ENCODE results near the gene PELI1.

DNA sequence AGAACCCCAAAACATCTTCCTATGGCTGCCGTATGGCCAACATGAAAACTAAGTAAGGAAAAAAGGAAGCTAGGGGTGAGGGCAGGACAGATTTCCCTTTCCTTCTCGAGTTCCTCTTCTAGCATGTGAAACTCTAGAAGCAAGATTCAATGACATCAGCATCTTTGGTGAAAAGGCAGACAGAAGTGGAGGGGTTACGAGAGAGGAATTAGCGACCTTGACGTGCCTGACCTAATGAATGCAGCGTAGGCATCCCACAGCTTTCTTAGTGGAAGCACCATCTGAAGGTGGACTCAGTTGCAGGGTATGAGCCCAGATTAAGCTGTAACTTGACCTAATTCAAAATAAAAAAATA is 47.9 kb upstream of the PELI1 start:
- TF ChIP-seq, protein P1, sequence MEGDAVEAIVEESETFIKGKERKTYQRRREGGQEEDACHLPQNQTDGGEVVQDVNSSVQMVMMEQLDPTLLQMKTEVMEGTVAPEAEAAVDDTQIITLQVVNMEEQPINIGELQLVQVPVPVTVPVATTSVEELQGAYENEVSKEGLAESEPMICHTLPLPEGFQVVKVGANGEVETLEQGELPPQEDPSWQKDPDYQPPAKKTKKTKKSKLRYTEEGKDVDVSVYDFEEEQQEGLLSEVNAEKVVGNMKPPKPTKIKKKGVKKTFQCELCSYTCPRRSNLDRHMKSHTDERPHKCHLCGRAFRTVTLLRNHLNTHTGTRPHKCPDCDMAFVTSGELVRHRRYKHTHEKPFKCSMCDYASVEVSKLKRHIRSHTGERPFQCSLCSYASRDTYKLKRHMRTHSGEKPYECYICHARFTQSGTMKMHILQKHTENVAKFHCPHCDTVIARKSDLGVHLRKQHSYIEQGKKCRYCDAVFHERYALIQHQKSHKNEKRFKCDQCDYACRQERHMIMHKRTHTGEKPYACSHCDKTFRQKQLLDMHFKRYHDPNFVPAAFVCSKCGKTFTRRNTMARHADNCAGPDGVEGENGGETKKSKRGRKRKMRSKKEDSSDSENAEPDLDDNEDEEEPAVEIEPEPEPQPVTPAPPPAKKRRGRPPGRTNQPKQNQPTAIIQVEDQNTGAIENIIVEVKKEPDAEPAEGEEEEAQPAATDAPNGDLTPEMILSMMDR (IDR thresholded peaks at IDR 0.05), result no peak
- TF ChIP-seq POLR2A (IDR thresholded peaks at IDR 0.05), result no peak

Data from body of pancreas (tissue), 4 donors.